SHP77 (cell line): ENCODE data around the gene METTL23.
A peak's percentile ranks its signal among the peaks of the same experiment; 100 is the strongest.
"Not testable (repeated sequence)": the region's sequence is repeated elsewhere in the genome, so short reads cannot be mapped to it uniquely, and the experiment has no call there.

Experiments
- DNase-seq, 2 experiments: peaks; one replicate each; lab custom pipeline; 2025; lab: John Stamatoyannopoulos, UW

Gene METTL23

GRCh38 chr17:76695059-76695831, 31.4 kb upstream of the METTL23 start:
- no peak for DNase-seq

GRCh38 chr17:76696763-76697701, 29.6 kb upstream of the METTL23 start:
- DNase-seq, result no peak

- DNase-seq, result no peak
Observed at GRCh38 chr17:76697702-76698465, 28.8 kb upstream of the METTL23 start.

- DNase-seq, result not testable (repeated sequence)
Observed at GRCh38 chr17:76698466-76698977, 28.1 kb upstream of the METTL23 start.

- DNase-seq, result peak in 1 of 2 experiments; percentile 68
Observed at GRCh38 chr17:76700270-76700616, 26.4 kb upstream of the METTL23 start.

- DNase-seq, result peak; percentile 73 to 75
Observed at GRCh38 chr17:76700617-76701470, 25.8 kb upstream of the METTL23 start.

- no peak for DNase-seq
Observed at GRCh38 chr17:76701471-76701967, 25.1 kb upstream of the METTL23 start.

- no peak for DNase-seq
Observed at GRCh38 chr17:76702076-76702475, 24.6 kb upstream of the METTL23 start.

- DNase-seq, result no peak
Observed at GRCh38 chr17:76702941-76703637, 23.6 kb upstream of the METTL23 start.

GRCh38 chr17:76704805-76705204, 21.8 kb upstream of the METTL23 start:
- DNase-seq, result no peak

GRCh38 chr17:76706817-76707216, 19.8 kb upstream of the METTL23 start:
- DNase-seq, result no peak

GRCh38 chr17:76707985-76708807, 18.4 kb upstream of the METTL23 start:
- DNase-seq, result no peak

GRCh38 chr17:76709077-76709950, 17.3 kb upstream of the METTL23 start:
- DNase-seq, result peak; percentile 42 to 82

GRCh38 chr17:76709951-76710862, 16.4 kb upstream of the METTL23 start:
- not testable (repeated sequence) for DNase-seq

- DNase-seq, result peak; percentile 49 to 79
Observed at GRCh38 chr17:76710863-76711611, 15.6 kb upstream of the METTL23 start, which contains the start of gene MXRA7. Gene MXRA7 (minus strand): TSS chr17:76710965. CDS start chr17:76710946, 19 bp downstream.

- not testable (repeated sequence) for DNase-seq
Observed at GRCh38 chr17:76712321-76712720, 14.3 kb upstream of the METTL23 start.
